GM18909 (cell line): Measurements from ENCODE around the gene RTN4RL1.
"Not testable (repeated sequence)": the region's sequence is repeated elsewhere in the genome, so short reads cannot be mapped to it uniquely, and the experiment has no call there.

ENCODE experiments used
- ATAC-seq: cut with Tn5 transposase; IDR thresholded peaks from one replicate; pipeline ENCODE4 v1.9.1; 2021; ENCODE audit warnings: mild to moderate bottlenecking; ENCODE audit not compliant: unreplicated experiment, poor library complexity

The RTN4RL1 gene

DNA sequence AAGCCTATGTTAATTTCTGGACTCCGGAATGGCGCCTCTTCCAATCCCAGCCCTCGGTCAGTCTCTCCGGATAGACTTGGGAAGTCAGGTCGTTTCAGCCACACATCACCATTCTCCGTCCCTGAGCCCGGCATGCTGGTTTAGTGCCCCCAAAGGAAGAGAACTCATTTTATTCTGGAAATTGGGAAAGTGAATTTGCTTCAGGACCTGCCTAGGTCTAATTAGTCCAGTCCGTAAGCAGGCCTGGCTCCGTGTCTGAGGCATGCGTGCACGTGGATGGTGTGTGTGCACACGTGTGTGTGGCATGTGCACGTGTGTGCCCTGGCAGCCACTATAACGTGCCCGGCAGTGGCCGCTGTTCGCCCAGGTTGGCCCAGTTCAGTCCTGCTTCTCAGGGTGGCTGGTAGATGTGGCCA is 117.9 kb downstream of the RTN4RL1 start:
- ATAC-seq, result no peak

DNA sequence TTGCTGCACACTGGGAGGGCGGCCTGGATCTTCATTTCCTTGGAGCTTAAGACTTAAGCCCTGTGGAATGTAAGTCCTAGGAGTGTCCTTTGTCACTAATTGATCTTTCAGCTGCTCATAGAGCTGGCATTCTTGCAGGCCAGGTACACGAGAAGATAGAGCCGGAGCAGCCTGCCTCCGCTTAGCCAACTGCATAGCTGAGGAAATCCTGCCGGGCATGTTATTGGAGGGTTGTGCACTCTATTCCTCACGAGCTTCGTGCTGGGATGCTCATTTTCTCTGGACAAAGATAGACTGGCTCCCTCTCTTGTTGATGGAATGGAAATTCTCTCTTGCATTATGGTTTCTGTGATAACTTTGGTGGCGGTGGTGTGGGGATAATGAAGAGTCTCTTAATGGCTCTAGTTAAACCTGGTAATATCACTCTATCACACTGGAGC is 118.5 kb downstream of the RTN4RL1 start:
- ATAC-seq, result no peak

DNA sequence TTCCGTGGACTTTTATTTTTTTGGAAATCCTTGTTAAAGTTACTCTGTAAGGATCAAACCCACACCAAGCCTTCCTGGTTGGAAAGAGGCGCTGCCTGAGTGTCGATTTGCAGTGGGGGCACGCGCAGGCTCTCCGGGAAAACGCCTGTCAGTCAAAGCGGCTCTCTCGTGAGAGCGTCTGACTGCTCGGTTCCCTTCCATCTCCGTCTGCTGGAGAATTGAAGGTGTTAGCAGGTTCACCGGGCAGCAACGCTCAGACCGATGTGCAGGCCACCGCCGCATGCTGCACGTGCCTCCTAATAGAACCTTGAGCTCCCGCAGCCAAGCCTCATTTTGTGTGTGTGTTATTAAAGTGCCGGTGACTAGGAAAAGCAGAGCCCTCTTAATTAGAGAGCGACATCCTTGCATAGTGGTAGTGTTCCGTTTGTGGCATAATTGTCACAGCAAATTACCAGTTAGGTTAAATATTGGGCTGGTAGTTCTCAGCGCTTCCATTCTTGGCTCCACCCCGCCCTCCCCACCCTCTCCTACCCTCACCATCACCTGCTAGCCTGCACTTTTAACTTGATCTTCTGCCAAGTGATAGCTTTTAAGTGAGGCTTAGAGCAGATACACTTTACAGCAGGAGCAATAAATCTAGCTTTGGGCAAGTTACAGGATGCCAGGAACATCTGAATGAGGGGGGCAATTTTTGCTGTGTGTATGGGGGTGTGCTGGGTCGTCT is 119.8 kb downstream of the RTN4RL1 start:
- no peak for ATAC-seq

DNA sequence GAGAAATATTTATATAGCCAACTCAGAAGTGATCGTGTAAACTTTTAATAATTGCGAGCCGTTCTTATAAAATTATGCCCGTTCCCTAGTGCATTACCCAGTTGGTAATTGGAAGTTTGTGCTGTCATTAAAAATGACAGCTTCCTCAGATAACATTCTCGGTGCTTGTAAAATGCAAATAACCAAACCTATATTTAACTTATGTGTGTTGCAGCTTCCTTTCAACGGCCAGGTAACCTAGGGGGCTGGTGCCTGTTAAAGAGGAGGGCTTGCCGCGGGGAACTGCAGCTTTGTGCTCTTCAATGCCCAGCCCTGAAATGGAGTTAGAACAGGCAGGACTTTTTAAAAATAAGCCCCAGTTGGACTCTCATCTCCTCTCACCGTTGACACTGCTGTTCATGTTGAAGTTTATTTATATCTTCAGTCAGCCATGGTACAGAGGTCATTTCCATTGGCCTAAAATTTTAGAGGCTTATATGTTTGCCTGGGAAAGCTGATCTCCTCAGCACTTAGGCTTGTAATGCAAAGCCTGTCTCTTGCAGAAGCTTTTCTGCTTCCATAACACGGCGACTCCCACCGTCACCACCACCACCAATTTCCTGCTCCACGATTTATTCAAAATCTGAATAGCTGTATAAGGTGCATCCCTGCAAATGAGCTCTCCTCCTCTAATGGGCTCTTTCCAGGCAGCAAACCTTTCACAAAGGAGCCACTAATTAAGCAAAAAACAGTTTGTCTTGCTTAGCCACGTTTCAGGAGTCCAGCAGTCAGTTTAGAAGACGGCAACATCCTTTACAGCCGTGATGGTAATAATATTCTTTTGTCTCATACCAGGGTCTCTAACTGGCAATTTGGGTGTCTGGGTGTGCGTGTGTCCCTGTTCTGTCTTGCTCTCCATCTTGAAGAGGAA is 120.6 kb downstream of the RTN4RL1 start:
- no peak for ATAC-seq

DNA sequence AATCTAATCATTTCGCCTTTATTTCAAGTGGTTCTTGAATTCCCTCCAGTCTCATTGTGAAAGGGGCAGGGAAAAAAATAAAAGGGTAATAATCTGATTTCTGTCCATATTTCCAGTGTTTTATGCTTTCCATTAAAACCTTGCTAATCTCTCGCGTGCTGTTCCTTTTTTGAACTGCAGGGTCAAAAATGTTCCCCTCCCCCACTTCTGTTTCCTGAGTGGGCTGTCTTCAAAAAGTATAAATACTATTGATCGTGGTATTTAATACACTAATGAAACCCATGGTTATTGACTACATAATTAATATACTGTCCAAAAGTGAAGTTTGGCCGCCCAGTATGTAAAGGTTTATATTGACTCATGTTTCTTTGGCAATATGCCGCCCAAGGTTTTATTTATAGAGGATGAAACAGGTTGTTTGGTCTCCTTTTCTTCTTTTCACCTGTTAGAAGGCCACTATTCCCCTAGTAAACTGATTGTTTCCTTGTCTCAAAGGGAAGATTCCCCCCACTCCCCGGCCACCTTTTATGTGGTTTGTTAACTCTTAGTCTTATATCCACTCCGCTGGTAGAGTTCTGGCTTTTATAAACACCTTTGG is 125.6 kb downstream of the RTN4RL1 start:
- ATAC-seq, result no peak

DNA sequence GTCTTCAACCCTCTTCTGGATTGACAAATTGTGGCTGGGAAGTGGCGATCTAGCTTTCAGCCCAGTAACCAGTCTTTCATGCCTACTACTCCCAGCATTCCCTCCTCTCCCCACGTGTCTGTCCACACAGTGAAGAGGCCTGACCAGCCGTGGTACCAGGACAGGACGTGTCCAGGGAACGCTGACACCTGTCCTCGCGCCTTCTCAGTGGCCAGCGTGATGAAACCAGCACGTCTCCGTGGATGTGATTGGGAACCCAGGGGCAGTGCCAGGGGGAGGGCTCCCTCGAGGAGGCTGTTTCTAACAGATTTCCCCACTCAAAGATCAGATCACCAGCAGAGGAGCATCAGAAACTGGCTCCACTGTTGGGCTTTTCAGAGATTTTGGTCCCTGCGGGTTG is 126.3 kb downstream of the RTN4RL1 start:
- ATAC-seq, result no peak

DNA sequence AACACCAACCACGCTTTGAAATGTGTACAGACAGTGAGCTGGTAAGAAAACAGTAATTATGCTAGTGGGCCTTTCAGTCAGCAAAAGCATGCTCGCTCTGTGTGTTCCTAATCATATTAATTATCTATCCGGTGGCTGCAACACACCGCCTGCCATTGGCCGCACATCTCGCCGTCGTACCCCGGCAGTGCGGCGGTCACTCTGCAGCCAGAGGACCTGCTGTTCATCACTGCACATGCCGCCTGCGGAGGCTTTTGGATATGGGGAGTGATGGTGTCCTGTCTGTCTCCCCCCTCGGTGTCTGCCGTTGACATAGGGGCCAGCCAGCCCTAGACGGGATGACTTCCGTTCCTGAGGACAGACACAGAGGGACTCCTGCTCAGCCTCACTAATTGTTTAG is 126.8 kb downstream of the RTN4RL1 start:
- no peak for ATAC-seq

DNA sequence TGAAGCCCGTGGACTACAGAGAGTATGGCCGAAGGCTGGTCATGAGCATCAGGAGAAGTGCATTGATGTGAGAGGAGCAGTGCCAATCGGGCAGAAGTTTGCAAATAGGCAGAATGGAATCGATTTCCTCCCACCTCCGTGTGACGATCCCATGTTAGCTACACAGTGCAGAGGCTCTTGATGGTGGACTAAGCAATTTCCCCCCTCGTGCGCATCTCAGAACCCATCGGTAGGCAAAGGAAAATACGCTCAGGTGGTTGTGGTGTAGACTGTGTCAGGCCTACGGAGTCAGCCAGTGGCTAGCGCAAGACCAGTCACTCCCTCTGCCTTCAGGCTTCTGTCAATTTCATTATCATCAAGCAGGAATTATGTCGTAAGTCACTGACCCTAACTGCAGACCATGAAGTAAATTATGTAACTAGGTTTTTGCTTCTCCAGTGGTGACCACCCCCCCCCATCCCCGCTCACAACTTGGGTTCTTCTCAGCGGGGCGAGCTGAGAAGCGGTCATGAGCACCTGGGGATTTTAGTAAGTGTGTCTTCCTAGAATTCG is 128.0 kb downstream of the RTN4RL1 start:
- no peak for ATAC-seq

DNA sequence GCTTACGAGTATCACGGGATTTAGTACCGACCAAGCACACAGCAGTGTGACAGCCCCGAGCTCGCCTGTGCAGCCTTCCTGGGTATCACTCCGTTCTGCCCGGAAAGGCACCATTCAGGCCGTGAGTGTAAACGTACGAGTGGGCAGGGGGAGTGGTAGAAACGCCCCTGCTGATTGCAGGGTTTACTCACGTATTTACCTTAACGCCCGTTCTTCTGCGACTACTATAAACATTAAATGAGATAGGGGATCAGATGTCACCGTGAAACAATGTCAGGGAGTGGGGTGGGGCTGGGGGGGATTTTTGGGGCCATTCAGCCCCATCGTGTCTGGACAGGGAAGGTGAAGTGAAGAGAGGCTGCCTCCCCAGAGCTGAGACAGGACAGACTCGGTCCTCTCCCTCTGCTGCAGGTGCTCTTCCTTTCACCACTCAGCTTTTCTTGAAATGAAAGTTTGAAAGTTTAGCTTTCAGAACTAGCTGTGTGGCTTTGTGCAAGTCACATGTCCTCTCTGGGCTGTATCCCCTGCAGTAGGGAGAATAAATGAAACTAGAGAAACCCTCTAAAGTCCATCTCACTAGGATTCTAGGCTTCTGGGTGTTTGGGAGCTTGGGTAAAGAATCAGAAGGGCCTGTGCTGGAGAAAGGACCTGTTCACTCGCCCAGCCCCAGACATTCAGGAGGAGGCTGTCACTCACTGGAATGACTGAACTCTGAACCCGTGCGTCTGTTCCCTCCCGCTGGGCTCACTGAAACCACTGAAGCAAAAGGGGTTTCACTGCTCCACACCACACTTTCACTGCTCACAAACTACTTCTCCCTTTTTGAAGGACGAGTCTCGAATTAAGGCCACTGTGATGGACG is 128.7 kb downstream of the RTN4RL1 start:
- ATAC-seq, result no peak

DNA sequence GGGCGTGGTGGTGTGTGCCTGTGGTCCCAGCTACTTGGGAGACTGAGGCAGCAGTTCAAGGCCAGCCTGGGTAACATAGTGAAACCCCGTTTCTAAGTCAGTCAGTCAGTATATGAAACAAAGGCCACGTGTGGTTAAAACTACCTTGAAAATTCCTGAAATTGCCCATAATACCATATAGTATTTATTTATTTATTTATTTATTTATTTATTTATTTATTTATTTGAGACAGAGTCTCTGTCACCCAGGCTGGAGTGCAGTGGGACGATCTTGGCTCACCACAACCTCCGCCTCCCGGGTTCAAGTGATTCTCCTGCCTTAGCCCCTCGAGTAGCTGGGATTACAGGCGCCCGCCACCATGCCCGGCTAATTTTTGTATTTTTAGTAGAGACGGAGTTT is 129.7 kb downstream of the RTN4RL1 start:
- ATAC-seq, result not testable (repeated sequence)

DNA sequence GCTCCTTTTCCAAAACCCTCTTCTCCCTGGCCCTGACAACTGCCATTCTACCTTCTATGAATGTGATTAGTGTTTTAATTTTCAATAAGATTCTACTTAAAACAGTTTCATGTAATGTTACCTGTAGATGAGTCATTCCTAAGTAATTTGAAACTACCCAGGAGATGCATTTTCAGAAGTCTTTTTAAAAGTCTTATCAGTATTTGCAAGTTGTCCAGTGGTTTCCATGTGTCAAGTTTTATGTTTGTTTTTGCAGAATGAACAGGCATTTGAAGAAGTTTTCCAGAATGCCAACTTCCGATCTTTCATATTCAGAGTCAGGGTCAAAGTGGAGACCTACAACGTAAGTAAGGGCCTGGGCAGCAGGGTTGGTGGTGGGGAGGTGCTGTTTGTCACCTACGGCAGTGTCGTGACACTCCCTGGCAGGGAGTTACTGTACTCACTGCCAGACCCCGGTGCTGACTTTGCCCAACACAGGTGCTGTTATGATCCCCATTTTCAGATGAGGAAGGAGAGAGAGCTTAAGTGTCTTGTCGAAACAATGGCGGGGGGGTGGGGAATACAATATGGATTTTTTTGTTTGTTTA is 130.3 kb downstream of the RTN4RL1 start:
- no peak for ATAC-seq

DNA sequence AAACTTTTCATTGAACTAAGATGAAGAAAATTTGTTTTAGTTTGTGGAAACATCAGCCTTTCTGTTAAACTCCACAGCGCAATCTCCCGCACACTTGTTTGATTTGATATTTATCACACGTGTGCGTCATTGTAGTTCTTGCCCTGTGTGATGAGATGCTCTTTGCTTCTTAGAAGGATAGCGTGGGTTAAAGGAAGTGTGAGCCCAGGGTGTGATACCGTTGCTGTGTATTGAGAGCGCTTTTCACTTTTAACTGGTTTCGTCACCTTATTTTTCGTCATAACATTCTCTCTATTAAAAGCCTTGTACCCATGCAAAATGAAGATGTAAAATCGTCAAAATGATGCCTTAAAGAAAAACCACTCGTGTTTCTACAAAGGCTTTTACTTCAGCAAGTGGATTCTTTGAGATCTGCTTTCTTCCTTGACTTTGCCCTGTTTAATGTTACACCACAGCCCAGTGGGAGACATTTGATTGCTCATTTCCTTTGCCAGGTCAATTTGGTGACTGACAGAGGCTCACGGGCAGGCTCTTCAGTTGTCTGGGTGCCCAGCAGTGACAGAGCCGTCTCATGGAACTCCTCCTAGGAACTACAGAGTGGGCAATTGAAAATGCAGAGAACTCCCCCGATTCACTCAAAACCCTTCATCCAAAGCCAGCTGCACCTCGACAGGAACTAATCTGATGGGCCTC is 134.2 kb downstream of the RTN4RL1 start:
- no peak for ATAC-seq

DNA sequence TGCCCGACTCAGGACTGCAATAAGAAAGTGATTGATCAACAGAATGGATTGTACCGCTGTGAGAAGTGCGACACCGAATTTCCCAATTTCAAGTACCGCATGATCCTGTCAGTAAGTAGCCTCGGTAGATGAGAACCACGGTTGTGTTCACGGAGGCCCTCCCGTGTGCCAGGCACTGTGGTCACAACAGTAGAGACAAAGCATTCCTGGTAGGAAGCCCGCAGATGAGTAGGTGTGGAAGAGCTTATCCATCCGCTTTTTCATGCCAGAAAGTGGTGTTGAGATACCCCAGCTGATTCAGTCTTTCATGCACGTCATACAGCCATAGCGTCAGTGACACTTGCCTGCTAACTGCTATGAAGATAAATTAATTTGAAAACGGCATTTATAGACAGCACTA is 136.4 kb downstream of the RTN4RL1 start:
- no peak for ATAC-seq
